Measurements from ENCODE around the gene ASMTL. TPM values are rescaled to one million over a fixed set of nuclear protein-coding genes. Genes with fewer than 3 reads are reported as not detected.
"Not testable (repeated sequence)": the region's sequence is repeated elsewhere in the genome, so short reads cannot be mapped to it uniquely, and the experiment has no call there.

The ASMTL gene
- total RNA-seq, 1 donor, result 16.4 TPM

- no peak for DNase-seq (ENCODE audit: low read depth)
- no peak for TF ChIP-seq CTCF (IDR thresholded peaks at IDR 0.05; ENCODE audit: insufficient read depth, low read depth, low read length)
- H3K4me3 ChIP-seq (ENCODE audit: low read depth, low read length), result no peak overlapping the region
Measured at GRCh38 chrX:1493412-1493811, 40.7 kb upstream of the ASMTL start.

GRCh38 chrX:1492421-1493012 is 39.8 kb upstream of the ASMTL start:
- DNase-seq (ENCODE audit: low read depth), result no peak
- no peak for TF ChIP-seq CTCF (IDR thresholded peaks at IDR 0.05; ENCODE audit: insufficient read depth, low read depth, low read length)
- no peak overlapping the region for H3K4me3 ChIP-seq (ENCODE audit: low read depth, low read length)

GRCh38 chrX:1491851-1492349 is 39.2 kb upstream of the ASMTL start:
- no peak for DNase-seq (ENCODE audit: low read depth)
- no peak overlapping the region for H3K4me3 ChIP-seq (ENCODE audit: low read depth, low read length)
- no peak for TF ChIP-seq CTCF (IDR thresholded peaks at IDR 0.05; ENCODE audit: insufficient read depth, low read depth, low read length)

- H3K4me3 ChIP-seq (ENCODE audit: low read depth, low read length); DNase-seq (ENCODE audit: low read depth): not testable (repeated sequence)
Measured at GRCh38 chrX:1491248-1491647, 38.5 kb upstream of the ASMTL start.

GRCh38 chrX:1490723-1491122 is 38.0 kb upstream of the ASMTL start:
- not testable (repeated sequence) for DNase-seq (ENCODE audit: low read depth)

GRCh38 chrX:1489354-1489753 is 36.6 kb upstream of the ASMTL start:
- not testable (repeated sequence) for H3K4me3 ChIP-seq (ENCODE audit: low read depth, low read length); DNase-seq (ENCODE audit: low read depth)

More at GRCh38 chrX:1490723-1491122, 38.0 kb upstream of the ASMTL start:
- H3K4me3 ChIP-seq (ENCODE audit: low read depth, low read length), result not testable (repeated sequence)

GRCh38 chrX:1488745-1489144 is 36.0 kb upstream of the ASMTL start:
- TF ChIP-seq CTCF (IDR thresholded peaks at IDR 0.05; ENCODE audit: insufficient read depth, low read depth, low read length), result no peak
- DNase-seq (ENCODE audit: low read depth), result no peak
- no peak overlapping the region for H3K4me3 ChIP-seq (ENCODE audit: low read depth, low read length)

GRCh38 chrX:1488141-1488540 is 35.4 kb upstream of the ASMTL start:
- DNase-seq (ENCODE audit: low read depth), result no peak
- H3K4me3 ChIP-seq (ENCODE audit: low read depth, low read length), result no peak overlapping the region
- no peak for TF ChIP-seq CTCF (IDR thresholded peaks at IDR 0.05; ENCODE audit: insufficient read depth, low read depth, low read length)
